Measurements from ENCODE around the gene SLC17A8. TPM values are rescaled to one million over a fixed set of nuclear protein-coding genes. Genes with fewer than 3 reads are reported as not detected.

Gene SLC17A8
- total and polyA plus RNA-seq, 4 donors, result 0.02 to 14.8 (median 0.24) TPM

GRCh38 chr12:100439797-100440196, 82.9 kb downstream of the SLC17A8 start:
- 92 to 95% methylated on average over 2 of the region's 2 CpGs for WGBS, 2 donors

GRCh38 chr12:100442403-100442802, 85.5 kb downstream of the SLC17A8 start:
- no peaks in the 10 kb centered on the region for H3K9me3 ChIP-seq (ENCODE audit: control insufficient read depth in 4 of 4, insufficient read depth in 3 of 4, low read length in 3 of 4)
- H3K9ac ChIP-seq (ENCODE audit: insufficient read depth in 1 of 2, low read length in 2 of 2), result no peak overlapping the region
- no peak for TF ChIP-seq CTCF (IDR thresholded peaks at IDR 0.05; ENCODE audit: control extremely low read depth, extremely low read depth)
- no peaks in the 10 kb centered on the region for H3K36me3 ChIP-seq (ENCODE audit: control insufficient read depth in 4 of 4, insufficient read depth in 4 of 4, low read length in 4 of 4)
- H3K4me3 ChIP-seq, result no peak overlapping the region
- no peak for DNase-seq
- H3K27ac ChIP-seq (ENCODE audit: low read depth in 1 of 2, low read length in 1 of 2), result no peak overlapping the region
- 89 to 96% methylated on average over 1 of the region's 1 CpG for WGBS, 2 donors
- H3K27me3 ChIP-seq (ENCODE audit: control insufficient read depth in 3 of 3, insufficient read depth in 3 of 3, low read length in 2 of 3), result no peaks in the 10 kb centered on the region
- H3K4me1 ChIP-seq (ENCODE audit: control insufficient read depth in 5 of 5, insufficient read depth in 5 of 5, low read length in 5 of 5), result peaks cover 0 to 2% (median 0%) of the 10 kb centered on the region in 5 donors
- ATAC-seq (ENCODE audit: insufficient read depth, low FRiP score), result no peak

More at GRCh38 chr12:100439797-100440196, 82.9 kb downstream of the SLC17A8 start:
- Histone ChIP-seq H3K27ac (ENCODE audit: low read depth in 1 of 2, low read length in 1 of 2) (no peak overlapping the region), H3K27me3 (ENCODE audit: control insufficient read depth in 3 of 3, insufficient read depth in 3 of 3, low read length in 2 of 3) (no peaks in the 10 kb centered on the region), H3K9me3 (ENCODE audit: control insufficient read depth in 4 of 4, insufficient read depth in 3 of 4, low read length in 3 of 4) (no peaks in the 10 kb centered on the region), H3K4me3 (no peak overlapping the region), H3K4me1 (ENCODE audit: control insufficient read depth in 5 of 5, insufficient read depth in 5 of 5, low read length in 5 of 5) (no peaks in the 10 kb centered on the region), H3K36me3 (ENCODE audit: control insufficient read depth in 4 of 4, insufficient read depth in 4 of 4, low read length in 4 of 4) (no peaks in the 10 kb centered on the region), H3K9ac (ENCODE audit: insufficient read depth in 1 of 2, low read length in 2 of 2) (no peak overlapping the region)
- ATAC-seq (ENCODE audit: insufficient read depth, low FRiP score) (no peak), DNase-seq (no peak)
- TF ChIP-seq CTCF (IDR thresholded peaks at IDR 0.05; ENCODE audit: control extremely low read depth, extremely low read depth), result no peak

- H3K9ac ChIP-seq (ENCODE audit: insufficient read depth in 1 of 2, low read length in 2 of 2), result no peak overlapping the region
- no peak for ATAC-seq (ENCODE audit: insufficient read depth, low FRiP score)
- WGBS, 2 donors, result 55 to 88% methylated on average over 1 of the region's 1 CpG
- H3K27ac ChIP-seq (ENCODE audit: low read depth in 1 of 2, low read length in 1 of 2), result no peak overlapping the region
- no peak for TF ChIP-seq CTCF (IDR thresholded peaks at IDR 0.05; ENCODE audit: control extremely low read depth, extremely low read depth)
- H3K4me1 ChIP-seq (ENCODE audit: control insufficient read depth in 5 of 5, insufficient read depth in 5 of 5, low read length in 5 of 5), result peaks cover 0 to 2% (median 0%) of the 10 kb centered on the region in 5 donors
- no peaks in the 10 kb centered on the region for H3K27me3 ChIP-seq (ENCODE audit: control insufficient read depth in 3 of 3, insufficient read depth in 3 of 3, low read length in 2 of 3)
- no peak overlapping the region for H3K4me3 ChIP-seq
- H3K36me3 ChIP-seq (ENCODE audit: control insufficient read depth in 4 of 4, insufficient read depth in 4 of 4, low read length in 4 of 4), result no peaks in the 10 kb centered on the region
- no peak for DNase-seq
- no peaks in the 10 kb centered on the region for H3K9me3 ChIP-seq (ENCODE audit: control insufficient read depth in 4 of 4, insufficient read depth in 3 of 4, low read length in 3 of 4)
These were observed 86.6 kb downstream of the SLC17A8 start for GRCh38 chr12:100443434-100443833.

GRCh38 chr12:100445081-100445481, 88.2 kb downstream of the SLC17A8 start:
- DNase-seq, result no peak
- Histone ChIP-seq H3K4me3 (no peak overlapping the region), H3K27ac (ENCODE audit: low read depth in 1 of 2, low read length in 1 of 2) (no peak overlapping the region), H3K27me3 (ENCODE audit: control insufficient read depth in 3 of 3, insufficient read depth in 3 of 3, low read length in 2 of 3) (no peaks in the 10 kb centered on the region), H3K36me3 (ENCODE audit: control insufficient read depth in 4 of 4, insufficient read depth in 4 of 4, low read length in 4 of 4) (no peaks in the 10 kb centered on the region), H3K9me3 (ENCODE audit: control insufficient read depth in 4 of 4, insufficient read depth in 3 of 4, low read length in 3 of 4) (no peaks in the 10 kb centered on the region), H3K9ac (ENCODE audit: insufficient read depth in 1 of 2, low read length in 2 of 2) (no peak overlapping the region), H3K4me1 (ENCODE audit: control insufficient read depth in 5 of 5, insufficient read depth in 5 of 5, low read length in 5 of 5) (peaks cover 0 to 2% (median 0%) of the 10 kb centered on the region in 5 donors)
- 63 to 69% methylated on average over 4 of the region's 4 CpGs for WGBS, 2 donors
- ATAC-seq (ENCODE audit: insufficient read depth, low FRiP score), result no peak
- TF ChIP-seq CTCF (IDR thresholded peaks at IDR 0.05; ENCODE audit: control extremely low read depth, extremely low read depth), result no peak

Data from lung (tissue), 12 donors.